BJ (cell line): ENCODE results near the gene AQP6. TPM values are rescaled to one million over a fixed set of nuclear protein-coding genes. Genes with fewer than 3 reads are reported as not detected.

Experiments used
- CTCF ChIA-PET: fragments of 350-600 bp; formaldehyde crosslinking; extraction: SDS; loops from one replicate; lab custom pipeline; 2021; ENCODE audit warnings: antibody characterized with exemption, inconsistent platforms; lab: Yijun Ruan, JAX
- POLR2A ChIA-PET: fragments of 300-600 bp; sonication (Branson Sonifier 250); formaldehyde crosslinking; extraction: SDS; loops from one replicate; lab custom pipeline; 2021; ENCODE audit warnings: antibody characterized with exemption; lab: Charles Lee
- DNase-seq: peaks from one replicate; pipeline ENCODE4 v3.0.0-alpha.2; 2011; ENCODE audit warnings: low read depth
- H3K27me3 ChIP-seq: 2 replicates; pipeline ENCODE4 v1.6.0; 2011; ENCODE audit warnings: low read length; ENCODE audit not compliant: control insufficient read depth, insufficient read depth
- H3K36me3 ChIP-seq: 2 replicates; pipeline ENCODE4 v1.5.1; 2011; ENCODE audit warnings: low read length; ENCODE audit not compliant: control insufficient read depth, insufficient read depth
- H3K4me3 ChIP-seq: 2 replicates; pipeline ENCODE4 v1.5.1; 2011; ENCODE audit warnings: low read depth, mild to moderate bottlenecking, control low read depth, low read length
- polyA plus RNA-seq: library from polyadenylated mRNA; depleted of rRNA; stranded (reverse); fragments of >200 nt; gene quantifications from 2 replicates; pipeline ENCODE4 v1.2.3, GENCODE V29; 2011
- TF ChIP-seq, protein P1 (sequence below): IDR thresholded peaks from 2 replicates; pipeline ENCODE4 v1.5.1; 2011; ENCODE audit warnings: low read depth, mild to moderate bottlenecking, control low read depth, inconsistent platforms, low read length, moderate library complexity; ENCODE audit not compliant: insufficient read depth

Gene AQP6
- polyA plus RNA-seq, 1 experiment: not detected

DNA sequence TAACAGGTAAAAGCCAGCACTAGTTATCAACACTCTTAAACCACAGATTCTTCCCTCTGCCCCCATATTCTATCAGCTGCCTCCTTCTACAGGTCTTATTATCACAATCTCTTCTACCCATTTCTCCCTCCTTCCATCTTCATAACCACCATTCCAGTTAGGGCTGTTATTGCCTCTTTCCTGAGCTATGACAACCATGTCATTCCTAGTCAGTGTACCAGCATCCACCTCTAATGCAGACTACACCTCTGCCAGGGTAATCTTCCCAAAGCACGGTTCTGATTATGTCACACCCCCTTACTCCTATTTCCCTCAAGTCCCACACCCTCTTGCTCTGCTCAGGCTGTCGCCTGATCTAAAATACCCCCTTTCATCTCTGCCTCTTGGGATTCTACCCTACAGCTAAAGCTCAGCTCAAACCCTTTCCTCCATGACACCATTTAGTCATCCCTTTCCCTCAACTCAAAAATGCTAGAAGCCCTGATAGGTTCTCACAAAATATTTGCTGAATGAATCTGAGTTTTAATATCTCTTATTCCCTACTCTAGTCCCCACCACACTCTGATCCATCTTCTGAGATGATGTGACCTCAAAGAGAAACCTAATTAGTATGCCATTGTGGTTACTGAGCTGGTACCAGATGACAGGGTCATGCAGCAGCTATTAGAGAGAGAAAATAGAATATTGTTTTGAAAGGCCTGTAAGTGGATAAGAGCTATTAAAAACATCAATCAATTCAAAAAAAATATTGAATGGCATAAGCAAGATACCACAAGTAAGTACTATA lies 40.8 kb downstream of the AQP6 start:
- no peaks in the 10 kb centered on the region for H3K27me3 ChIP-seq
- CTCF ChIA-PET: interaction anchor here (0.5 to 5.1 kb wide), 7 partner anchors 10 to 195 kb away, joined by 3 to 26 read pairs (median 3); partner anchors contain the start of gene RACGAP1
- TF ChIP-seq, protein P1, sequence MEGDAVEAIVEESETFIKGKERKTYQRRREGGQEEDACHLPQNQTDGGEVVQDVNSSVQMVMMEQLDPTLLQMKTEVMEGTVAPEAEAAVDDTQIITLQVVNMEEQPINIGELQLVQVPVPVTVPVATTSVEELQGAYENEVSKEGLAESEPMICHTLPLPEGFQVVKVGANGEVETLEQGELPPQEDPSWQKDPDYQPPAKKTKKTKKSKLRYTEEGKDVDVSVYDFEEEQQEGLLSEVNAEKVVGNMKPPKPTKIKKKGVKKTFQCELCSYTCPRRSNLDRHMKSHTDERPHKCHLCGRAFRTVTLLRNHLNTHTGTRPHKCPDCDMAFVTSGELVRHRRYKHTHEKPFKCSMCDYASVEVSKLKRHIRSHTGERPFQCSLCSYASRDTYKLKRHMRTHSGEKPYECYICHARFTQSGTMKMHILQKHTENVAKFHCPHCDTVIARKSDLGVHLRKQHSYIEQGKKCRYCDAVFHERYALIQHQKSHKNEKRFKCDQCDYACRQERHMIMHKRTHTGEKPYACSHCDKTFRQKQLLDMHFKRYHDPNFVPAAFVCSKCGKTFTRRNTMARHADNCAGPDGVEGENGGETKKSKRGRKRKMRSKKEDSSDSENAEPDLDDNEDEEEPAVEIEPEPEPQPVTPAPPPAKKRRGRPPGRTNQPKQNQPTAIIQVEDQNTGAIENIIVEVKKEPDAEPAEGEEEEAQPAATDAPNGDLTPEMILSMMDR: no peak
- DNase-seq: no peak
- no peak overlapping the region for H3K4me3 ChIP-seq
- H3K36me3 ChIP-seq: no peaks in the 10 kb centered on the region; the same call in 1 of the 2 replicates
- POLR2A ChIA-PET: no interaction called here

DNA sequence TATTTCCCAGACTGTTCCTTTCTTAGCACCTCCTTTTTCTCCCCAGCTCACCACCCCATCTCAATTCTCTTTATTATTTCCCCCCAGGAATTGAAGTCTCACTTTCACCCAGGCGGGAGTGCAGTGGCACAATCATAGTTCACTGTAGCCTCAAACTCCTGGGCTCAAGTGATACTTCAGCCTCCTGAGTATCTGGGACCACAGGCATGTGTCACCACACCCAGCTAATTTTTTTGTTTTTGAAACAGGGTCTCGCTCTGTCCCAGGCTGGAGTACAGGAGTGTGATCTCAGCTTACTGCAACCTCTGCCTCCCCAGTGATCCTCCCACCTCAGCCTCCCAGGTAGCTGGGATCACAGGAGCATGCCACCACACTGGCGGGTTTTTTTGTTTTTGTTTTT lies 41.6 kb downstream of the AQP6 start:
- POLR2A ChIA-PET: interaction anchor here (0.7 kb wide), 1 partner anchor 25 kb away, joined by 3 read pairs; no protein-coding TSS in a partner anchor
- H3K36me3 ChIP-seq: no peaks in the 10 kb centered on the region; the same call in 1 of the 2 replicates
- TF ChIP-seq, protein P1: no peak
- no peaks in the 10 kb centered on the region for H3K27me3 ChIP-seq
- DNase-seq: no peak
- CTCF ChIA-PET: interaction anchor here (0.9 to 5.1 kb wide), 5 partner anchors 11 to 56 kb away, joined by 3 to 26 read pairs (median 3); partner anchors contain the start of gene RACGAP1
- no peak overlapping the region for H3K4me3 ChIP-seq

DNA sequence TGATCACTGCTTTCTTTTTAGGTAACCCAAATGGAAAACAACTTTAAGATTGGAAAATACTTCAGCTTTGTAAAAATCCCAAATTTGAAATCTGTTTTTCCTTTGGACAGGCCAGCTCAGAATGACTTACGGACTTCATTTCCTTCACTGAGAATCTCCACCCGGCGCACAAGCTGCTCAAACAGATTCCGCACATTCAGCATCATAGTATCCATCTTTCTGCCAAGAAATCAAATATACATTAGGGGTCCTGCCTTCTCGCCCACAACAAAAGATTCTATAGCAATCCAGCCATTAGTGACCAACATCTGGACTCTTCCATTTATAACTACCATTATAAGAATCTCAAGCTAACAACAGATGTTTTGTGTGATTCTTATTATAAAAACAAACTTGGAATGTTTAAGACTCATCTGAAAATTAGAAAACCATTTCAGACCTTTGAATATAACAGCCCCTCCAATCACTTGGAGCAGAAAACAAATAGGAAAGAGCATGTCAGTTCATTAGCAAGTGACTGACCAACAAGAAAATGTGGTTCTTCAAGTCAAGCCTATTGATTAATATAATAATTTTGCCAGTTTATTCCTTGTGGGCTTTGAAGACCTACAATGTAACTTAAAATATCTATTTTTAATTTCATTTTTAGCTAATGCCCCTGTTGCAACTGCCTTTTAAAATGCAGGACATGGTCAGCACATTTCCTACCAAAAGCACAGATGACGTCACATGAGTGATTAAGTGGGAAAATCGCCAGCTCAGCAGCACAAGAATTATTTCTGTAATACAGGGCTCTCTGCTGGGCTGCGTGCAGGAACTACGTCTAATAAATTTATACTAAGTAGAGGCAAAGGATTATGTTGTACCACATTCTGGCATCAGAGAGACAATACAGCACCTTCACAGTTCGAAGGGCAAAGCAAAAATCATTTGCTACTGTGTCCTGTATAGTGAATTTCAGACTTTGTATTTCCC lies 44.0 kb downstream of the AQP6 start:
- peak; percentile 68 for DNase-seq
- no peaks in the 10 kb centered on the region for H3K27me3 ChIP-seq
- TF ChIP-seq, protein P1: no peak
- H3K36me3 ChIP-seq: no peaks in the 10 kb centered on the region
- H3K4me3 ChIP-seq: no peak overlapping the region
- ChIA-PET CTCF (interaction anchor here (0.7 to 5.1 kb wide), 11 partner anchors 10 to 724 kb away, joined by 3 to 26 read pairs (median 4); no protein-coding TSS in a partner anchor), POLR2A (interaction anchor here (0.6 kb wide), 1 partner anchor 9 kb away, joined by 20 read pairs; no protein-coding TSS in a partner anchor)

DNA sequence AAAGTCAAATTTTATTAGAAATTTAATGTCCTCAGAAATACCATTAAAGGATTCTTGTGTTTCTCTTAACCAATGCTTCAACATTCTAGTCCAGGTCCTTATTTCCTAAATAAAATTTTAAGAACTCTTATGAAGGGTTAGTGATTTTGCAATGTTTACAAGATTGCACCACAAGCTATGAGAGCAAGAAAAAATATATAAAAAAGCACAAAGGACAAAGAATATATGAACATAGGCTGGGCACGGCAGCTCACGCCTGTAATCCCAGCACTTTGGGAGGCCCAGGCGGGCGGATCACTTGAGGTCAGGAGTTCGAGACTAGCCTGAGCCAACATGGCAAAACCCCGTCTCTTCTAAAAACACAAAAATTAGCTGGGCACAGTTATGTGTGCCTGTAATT lies 44.9 kb downstream of the AQP6 start:
- ChIA-PET CTCF (interaction anchor here (1.2 to 5.1 kb wide), 7 partner anchors 8 to 724 kb away, joined by 3 to 26 read pairs (median 7); no protein-coding TSS in a partner anchor), POLR2A (no interaction called here)
- H3K36me3 ChIP-seq: no peaks in the 10 kb centered on the region
- DNase-seq: peak; percentile 35
- no peak overlapping the region for H3K4me3 ChIP-seq
- no peaks in the 10 kb centered on the region for H3K27me3 ChIP-seq
- TF ChIP-seq, protein P1: no peak
